GM12875 (cell line): ENCODE data around the gene RARA.

ENCODE experiments used
- H3K4me3 ChIP-seq: one replicate; pipeline ENCODE4 v1.5.1; 2011; ENCODE audit warnings: low read depth, low read length, control low read depth
- CTCF ChIP-seq: IDR thresholded peaks from 2 replicates; pipeline ENCODE4 v1.5.1; 2011; ENCODE audit warnings: low read depth, mild to moderate bottlenecking, control low read depth, inconsistent platforms, low read length, moderate library complexity, borderline replicate concordance; ENCODE audit not compliant: insufficient read depth

RARA gene

DNA sequence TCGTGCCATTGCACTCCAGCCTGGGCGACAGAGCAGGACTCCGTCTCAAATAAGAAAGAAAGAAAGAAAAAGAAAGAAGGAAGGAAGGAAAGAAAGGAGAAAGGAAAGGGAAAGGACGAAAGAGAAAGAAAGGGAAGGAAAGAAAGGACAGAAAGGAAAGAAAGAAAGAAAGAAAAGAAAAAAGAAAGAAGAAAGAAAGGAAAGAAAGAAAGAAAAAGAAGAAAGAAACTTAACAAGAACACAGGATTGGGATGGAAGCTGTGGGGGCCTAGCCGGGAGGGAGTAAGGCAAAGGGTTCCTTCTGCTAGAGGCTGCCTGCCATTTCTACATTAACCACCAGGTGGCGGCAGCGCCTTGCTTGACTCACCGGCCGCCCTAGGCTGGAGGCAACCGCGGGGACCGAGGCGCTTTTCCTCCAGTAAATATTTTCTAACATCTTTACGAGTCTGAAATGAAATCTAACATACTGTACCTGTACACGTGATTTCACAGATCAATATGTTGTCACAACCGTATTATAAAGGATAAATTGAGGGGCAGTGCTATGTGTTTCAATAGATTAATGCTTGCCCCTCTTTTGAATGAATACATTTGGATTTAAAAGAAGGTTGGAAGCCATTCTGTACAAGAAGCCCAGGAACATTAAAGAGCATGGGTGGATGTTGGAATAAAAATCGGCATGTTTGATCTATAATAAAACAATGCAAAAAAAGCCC is 49.5 kb downstream of the RARA start:
- peak; percentile 88 for TF ChIP-seq CTCF
- H3K4me3 ChIP-seq, result no peak overlapping the region

DNA sequence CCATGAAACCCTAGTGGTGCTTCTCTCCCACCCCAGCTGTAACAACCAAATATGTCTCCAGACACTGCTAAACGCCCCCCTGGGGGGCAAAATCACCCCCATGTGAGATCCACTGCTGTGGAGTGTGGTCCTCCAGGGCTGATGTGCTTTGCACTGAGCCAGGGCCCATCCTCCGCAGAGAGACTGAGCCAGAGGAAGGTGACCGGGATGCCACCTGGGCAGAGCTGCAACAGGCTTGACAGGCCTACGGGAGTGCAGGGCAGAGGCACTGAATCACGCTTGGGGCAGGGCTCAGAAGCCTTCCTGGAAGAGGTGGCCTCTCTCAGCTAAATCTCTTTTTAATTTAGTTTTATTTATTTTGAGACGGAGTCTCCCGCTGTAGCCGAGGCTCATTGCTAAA is 51.1 kb downstream of the RARA start:
- no peak overlapping the region for H3K4me3 ChIP-seq
- no peak for TF ChIP-seq CTCF

DNA sequence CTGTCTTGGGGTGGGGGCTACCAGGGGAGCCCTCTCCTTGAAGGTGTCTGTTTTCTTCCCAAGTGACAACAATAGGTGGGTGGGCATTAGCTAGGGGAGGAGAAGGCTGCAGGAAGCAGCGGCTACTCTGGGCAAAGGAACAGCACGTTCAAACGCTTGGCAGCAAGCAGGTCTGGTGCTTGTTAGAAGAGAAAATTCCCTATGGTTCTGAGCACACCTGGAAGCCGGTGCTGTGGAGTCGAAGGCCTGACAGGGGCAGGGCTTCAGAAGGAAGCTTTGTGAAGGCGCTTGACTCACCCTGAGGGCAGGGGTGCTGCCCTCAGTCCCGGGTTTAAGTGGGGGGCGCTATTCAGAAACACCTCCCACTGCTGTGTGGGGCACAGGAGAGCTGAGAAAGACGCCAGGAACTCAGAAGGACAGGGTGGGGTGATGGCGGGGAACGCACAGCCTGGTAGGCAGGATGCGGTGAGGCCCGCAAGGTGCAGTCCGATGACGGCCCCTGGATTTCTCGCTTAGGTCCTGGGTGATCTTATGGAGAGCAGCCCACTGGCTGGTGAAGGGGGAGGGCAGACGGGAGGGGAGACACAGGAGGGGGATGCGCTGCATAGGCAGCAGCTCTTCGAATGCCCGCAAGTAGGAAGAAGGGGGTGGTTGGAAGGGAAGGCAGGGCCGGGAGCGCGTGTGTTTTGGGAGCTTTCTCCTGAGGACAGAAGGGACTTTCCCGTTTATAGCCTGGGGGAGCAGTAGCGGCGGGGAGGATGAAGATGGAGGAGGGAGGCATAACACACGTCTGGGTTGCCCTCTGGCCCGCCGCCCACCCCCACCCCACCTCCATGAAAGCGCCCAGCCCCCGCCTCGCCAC is 52.3 kb downstream of the RARA start:
- no peak for TF ChIP-seq CTCF
- H3K4me3 ChIP-seq, result no peak overlapping the region

GRCh38 chr17:40361925-40362695 is 53.1 kb downstream of the RARA start:
- no peak overlapping the region for H3K4me3 ChIP-seq
- TF ChIP-seq CTCF, result no peak

- peak overlapping the region; percentile 40 for H3K4me3 ChIP-seq
- TF ChIP-seq CTCF, result peak; percentile 92
Observed at GRCh38 chr17:40362696-40363110, 53.7 kb downstream of the RARA start.

GRCh38 chr17:40363111-40363827 is 54.3 kb downstream of the RARA start:
- peak overlapping the region; percentile 40 for H3K4me3 ChIP-seq
- TF ChIP-seq CTCF, result no peak
